Urothelium cell line (cell line): ENCODE results near the gene CACNA1A.
A peak's percentile ranks its signal among the peaks of the same experiment; 100 is the strongest.
"Not testable (repeated sequence)": the region's sequence is repeated elsewhere in the genome, so short reads cannot be mapped to it uniquely, and the experiment has no call there.

ENCODE experiments used
- DNase-seq: peaks from one replicate; pipeline ENCODE4 v3.0.0; 2011; ENCODE audit warnings: low spot score, mixed read lengths
- FAIRE-seq: peaks from 2 replicates; lab custom pipeline; 2011; peaks lifted over from hg19 to GRCh38; lab: Jason Lieb, UNC

Gene CACNA1A

DNA sequence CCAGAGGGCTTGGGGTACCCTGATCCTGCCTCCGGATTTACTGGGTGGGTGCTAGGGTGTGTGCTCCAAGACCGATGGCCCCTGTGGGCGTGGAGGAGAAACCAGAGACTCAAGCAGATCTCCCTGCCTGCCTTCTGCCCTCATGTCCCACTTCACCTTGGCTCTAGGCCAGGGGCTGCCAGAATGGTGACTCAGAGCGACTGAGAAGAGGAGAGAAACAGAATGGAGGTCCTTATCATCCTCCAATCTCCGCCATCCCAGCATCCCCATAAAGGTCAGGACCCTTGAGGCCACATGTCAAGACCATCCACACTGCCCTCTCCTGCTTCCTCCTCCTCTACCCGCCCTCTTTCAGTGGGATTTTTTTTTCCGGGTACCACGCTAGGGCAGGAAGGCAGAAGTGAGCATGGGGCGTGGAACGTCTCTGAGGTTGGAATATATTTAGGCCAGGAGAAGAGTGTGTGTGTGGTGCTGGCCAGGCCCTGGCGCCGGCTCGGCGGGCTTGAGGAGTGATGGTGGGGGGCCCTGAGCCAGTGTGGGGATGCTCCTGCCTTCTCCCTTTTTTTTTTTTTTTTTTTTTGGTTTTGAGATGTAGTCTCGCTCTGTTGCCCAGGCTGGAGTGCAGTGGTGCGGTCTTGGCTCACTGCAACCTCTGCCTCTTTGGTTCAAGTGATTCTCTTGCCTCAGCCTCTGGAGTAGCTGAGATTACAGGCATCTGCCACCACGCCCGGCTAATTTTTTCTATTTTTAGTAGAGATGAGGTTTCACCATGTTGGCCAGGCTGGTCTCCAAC, 333.7 kb downstream of the CACNA1A start:
- DNase-seq (peak; percentile 72), FAIRE-seq (no peak)

DNA sequence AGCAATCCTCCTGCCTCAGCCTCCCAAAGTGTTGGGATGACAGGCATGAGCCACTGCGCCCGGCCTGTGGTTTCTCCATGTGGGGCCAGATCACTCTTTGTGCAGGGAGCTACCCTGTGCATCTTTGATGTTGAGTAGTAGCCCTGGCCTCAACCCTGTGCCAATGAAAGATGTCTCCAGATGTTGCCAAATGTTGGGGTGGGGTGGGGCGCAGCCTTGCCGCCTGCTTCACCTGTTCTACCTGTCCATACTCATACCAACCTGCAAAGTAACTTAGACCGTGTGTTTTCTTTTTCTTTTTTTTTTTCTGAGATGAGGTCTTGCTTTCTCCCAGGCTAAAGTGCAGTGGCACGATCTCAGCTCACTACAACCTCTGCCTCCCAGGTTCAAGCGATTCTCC, 335.1 kb downstream of the CACNA1A start:
- DNase-seq (no peak), FAIRE-seq (no peak)

DNA sequence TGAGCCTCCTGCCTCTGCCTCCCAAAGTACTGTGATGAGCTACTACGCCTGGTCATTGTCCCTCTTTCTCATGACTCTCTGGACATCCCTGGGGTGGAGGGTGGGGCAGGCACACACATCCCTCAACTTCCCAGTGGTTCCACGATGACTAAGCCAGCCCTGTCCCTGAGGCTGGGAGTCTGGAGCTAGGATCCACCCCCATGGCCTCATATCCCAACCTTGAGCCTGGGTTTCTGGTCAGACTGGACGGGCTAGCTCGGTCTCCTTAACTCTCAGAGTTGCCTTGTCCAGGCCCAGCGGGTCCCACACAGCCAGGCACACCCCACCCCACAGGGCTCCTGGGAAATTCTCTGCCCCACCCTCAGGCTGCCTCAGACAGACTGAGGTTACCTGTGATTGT, 336.5 kb downstream of the CACNA1A start:
- peak; percentile 63 for DNase-seq
- FAIRE-seq = no peak

DNA sequence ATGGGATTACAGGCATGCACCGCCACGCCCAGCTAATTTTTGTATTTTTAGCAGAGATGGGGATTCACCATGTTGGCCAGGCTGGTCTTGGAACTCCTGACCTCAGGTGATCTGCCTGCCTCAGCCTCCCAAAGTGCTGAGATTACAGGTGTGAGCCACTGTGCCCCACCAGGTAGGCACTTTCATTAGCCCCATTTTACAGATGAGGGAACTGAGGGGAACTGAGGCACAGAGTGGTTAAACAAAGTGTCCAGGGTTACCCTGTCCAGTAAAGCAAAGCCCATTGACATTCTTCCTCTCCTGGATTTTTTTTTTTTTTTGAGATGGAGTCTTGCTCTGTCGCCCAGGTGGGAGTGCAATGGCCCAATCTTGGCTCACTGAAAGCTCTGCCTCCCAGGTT, 340.1 kb downstream of the CACNA1A start:
- not testable (repeated sequence) for DNase-seq, FAIRE-seq

DNA sequence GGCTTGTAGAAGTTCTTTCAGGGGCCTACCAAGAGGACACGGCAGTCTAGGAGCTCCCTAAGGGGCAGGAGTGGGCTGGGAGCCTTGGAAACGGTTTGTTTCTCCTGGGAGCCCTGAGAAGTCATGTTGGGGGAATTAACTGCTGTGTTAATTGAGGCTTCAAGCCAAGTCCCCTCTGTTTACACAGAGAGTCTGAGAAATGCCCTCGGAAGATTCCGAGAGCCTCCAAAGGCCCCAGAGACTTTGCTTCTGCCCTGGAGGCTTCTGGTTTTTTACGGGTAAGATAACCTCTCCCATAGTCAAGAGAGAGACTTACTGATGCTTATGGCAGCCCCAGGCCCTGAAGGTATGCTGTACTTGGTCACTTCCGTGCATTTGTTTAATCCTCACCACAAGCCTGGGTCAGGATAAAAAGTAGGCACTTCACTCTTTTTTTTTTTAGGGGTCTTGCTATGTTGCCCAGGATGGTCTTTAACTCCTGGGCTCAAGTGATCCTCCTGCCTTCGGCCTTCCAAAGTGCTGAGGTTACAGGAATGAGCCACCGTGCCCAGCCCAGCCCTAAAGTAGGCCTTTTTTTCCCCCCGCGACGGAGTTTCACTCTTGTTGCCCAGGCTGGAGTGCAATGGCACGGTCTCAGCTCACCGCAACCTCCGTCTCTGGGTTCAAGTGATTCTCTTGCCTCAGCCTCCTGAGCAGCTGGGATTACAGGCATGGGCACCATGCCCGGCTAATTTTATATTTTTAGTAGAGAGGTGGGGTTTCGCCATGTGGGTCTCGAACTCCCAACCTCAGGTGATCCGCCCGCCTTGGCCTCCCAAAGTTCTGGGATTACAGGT, 340.9 kb downstream of the CACNA1A start:
- no peak for DNase-seq

DNA sequence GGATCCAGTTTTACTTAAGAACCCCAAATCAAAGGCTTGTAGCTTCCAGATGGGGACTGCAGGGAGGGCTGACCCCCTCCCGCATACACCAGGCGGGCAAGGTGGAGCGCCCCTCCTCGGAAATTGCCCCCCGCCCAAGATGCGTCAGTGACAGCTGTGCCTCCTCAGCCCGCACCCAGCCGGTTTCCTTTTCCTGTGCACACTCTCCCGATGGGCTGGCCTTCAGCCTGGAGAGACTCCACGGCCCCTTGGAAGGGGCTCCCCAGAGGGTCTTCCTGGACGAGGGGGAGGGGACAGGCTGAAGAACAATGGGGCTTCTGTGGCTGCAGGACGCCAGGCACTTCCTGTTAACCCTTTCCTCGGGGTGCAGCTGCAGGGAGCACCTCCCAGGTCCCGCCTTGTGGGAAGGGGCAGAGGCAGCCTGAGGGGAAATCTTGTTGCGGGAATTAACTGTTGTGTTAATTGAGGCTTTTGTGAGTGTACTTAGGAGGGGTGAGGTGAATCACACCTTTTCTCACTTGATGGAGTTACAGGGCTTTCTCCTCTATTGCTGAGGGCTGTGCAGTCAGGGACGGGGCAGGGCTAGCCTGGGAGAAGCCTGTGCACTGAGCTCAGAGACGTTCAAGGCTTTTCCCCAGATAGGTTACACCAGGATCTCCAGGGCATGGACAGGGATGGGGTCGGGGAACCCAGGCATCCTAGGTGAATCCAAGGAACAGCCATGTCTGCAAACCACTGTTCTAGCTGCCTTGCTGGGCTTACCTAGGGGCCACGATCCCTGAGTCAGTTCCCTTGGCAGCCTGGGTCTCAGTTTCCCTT, 341.7 kb downstream of the CACNA1A start:
- FAIRE-seq (no peak), DNase-seq (no peak)

More for the DNA sequence above, 340.9 kb downstream of the CACNA1A start:
- FAIRE-seq = no peak

DNA sequence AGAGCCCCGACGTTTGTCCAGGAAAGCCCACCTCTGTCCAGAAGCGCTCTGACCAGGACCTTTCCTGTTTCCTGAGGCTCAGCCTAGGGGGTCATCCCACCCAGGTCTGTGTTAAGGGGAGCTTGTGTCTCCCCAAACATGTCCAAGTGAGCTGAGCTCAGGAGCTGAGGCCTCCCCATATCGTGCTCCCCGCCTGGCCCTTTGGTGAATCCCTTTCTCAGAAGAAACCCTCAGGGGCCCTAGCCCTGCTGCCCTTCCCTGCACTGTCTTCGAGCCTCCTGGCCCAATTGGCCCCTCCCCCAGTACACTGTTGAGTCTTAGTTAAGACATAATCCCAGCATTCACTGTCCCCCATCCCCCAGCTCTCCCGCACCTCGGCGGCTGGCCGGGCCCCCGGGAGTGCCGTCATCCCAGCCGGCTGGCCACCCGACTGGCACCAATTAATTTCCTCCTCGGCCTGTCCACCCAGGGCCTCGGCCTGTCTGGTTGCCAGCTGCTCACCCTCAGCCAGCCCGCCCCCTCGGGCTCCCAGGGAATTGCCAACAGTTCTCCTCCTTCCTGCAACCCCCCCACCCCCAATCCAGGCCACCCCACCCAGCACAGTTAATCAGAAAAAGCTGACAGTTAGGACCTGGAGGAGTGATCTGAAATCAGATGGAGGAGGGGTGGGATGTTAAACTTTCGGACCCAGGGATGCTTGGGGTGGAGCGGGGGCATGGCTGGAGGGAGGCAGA, 342.5 kb downstream of the CACNA1A start:
- FAIRE-seq (no peak), DNase-seq (peak; percentile 52)

DNA sequence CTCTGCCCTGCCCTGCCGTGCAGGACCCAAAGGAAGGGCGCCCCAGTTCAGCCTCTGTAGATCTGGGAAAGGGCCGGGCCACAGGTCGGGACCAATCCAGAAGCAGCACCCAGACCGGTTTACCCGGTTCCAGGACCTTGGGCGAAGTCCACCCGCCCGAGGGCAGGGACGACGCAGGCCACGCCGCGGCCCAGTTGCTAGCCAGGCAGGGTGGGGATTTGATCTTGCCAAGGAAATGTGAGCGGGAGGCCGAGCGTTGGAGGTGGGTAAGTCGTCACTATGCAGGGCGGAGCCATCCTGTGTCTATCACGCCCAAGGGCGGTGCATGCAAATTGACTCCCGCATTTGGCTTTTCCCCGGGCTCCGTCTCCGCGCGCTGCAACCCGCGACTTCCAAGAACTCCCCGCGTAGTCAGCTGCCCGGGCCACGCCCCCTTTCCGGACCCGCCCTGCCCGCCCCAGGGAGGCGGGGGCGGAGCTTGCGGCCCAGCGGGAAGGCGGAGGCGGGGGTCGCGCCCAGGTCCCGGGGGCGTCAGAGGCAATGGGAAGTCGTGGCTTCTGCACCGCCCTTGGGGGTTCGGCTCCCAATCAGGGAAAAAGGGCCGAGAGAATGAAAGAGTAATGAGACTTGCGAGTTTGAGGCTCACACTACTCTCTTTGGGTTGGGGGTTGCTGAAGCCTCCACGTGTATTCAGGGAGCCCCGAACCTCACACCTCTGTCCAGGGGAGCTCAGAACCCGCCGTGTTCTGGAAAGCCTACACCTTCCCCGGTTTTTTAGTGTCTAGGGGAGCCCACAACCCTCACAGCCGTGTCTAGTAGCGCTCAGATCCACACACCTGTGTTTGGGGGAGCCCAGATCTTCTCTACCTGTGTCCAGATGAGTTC, 343.3 kb downstream of the CACNA1A start:
- DNase-seq = peak; percentile 80
- no peak for FAIRE-seq

DNA sequence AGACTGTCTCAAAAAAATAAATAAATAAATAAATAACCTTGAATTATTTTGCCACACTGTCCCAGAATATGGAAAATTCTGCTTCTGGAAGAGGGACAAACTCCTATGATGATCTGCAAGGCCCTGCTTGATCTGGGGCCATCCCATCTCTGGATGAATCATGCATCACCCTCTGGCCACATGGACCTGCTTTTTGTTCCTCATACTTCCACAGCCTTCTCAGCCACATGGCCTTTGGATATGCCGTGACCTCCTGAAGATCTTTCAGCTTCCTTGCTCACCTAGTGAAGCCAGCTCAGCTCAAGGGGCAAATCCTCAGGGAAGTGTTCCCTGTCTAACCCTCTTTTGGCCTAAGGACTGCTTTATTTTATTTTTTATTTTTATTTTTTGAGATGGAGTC, 345.7 kb downstream of the CACNA1A start:
- DNase-seq (no peak), FAIRE-seq (no peak)

DNA sequence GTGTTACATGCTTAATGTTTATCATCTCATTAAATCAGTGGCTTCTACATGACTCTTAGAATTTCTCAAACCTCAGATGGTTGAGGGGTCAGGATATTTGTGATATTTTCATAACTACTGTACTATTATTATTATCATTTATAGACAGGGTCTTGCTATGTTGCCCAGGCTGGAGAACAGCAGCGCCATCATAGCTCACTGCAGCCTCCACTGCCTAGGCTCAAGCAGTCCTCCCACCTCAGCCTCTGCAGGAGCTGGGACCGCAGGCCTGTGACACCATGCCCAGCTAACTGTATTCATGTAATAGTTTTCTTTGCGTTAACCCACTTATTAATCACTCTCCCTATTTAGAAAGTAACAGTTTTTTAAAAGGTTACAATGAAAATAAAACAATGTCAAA, 346.6 kb downstream of the CACNA1A start:
- DNase-seq (no peak), FAIRE-seq (no peak)
